ENCODE data around the gene AKAP8L.

GRCh38 chr19:15371119-15371518, 47.7 kb downstream of the AKAP8L start:
- no peak for TF ChIP-seq CTCF (IDR thresholded peaks at IDR 0.05)
- TF ChIP-seq POLR2A (IDR thresholded peaks at IDR 0.05) = no peak

All from Peyer's patch (tissue), 4 donors.